Measurements from ENCODE around the gene NUPR1. TPM values are rescaled to one million over a fixed set of nuclear protein-coding genes. Genes with fewer than 3 reads are reported as not detected.

Gene NUPR1
- total and polyA plus RNA-seq, 2 of the 13 experiments (the other 11 are each of a cell fraction or from before 2014, with no cell fraction given) = 18.0 to 25.6 TPM

DNA sequence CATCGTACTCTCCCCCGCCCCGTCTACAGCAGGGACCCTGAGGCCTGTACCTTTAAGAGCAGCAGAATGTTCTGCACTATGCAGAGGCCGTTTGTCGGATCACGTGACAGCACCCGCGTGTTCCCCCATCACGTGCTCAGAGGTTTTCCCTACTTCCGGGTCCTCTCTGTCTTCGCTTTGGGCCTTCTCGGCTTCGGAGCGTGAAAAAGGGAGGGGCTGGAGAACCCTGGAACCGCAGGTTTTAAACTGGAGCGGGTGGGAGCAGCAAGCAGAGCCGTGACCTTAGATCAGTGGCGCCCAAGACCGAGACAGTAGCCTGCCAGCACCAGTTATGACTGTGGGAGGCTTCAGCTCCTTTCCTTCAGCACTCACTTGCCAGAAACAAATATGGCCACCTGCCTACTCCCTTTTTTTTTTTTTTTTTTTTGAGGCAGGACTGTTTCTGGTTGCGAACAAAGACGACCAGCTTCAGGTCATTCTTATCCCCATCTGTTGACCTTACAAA lies 46.8 kb downstream of the NUPR1 start, which contains the start of gene CLN3 (continued):
- TF ChIP-seq SCMH1 (CRISPR knock-in tag; IDR thresholded peaks at IDR 0.05; ENCODE audit: borderline replicate concordance) (no peak), SP140L (CRISPR knock-in tag; IDR thresholded peaks at IDR 0.05; ENCODE audit: borderline replicate concordance) (no peak), ETV5 (CRISPR knock-in tag; IDR thresholded peaks at IDR 0.05; ENCODE audit: borderline replicate concordance) (peak; percentile 57), DNMT3B (CRISPR knock-in tag; conservative IDR thresholded peaks at IDR 0.05) (peak; percentile 81; the same call in 1 of the 2 replicates), ZNF337 (CRISPR knock-in tag; IDR thresholded peaks at IDR 0.05; ENCODE audit: borderline replicate concordance, low read depth) (no peak), SALL1 (CRISPR knock-in tag; IDR thresholded peaks at IDR 0.05) (peak; percentile 85), ZNF569 (CRISPR knock-in tag; IDR thresholded peaks at IDR 0.05; ENCODE audit: borderline replicate concordance) (no peak), NFRKB (IDR thresholded peaks at IDR 0.05) (peak; percentile 71), ZFYVE20 (CRISPR knock-in tag; IDR thresholded peaks at IDR 0.05; ENCODE audit: borderline replicate concordance, low read depth) (no peak), CREM (IDR thresholded peaks at IDR 0.05) (peak; percentile 91), CREM (CRISPR knock-in tag; IDR thresholded peaks at IDR 0.05) (no peak), ZNF841 (CRISPR knock-in tag; IDR thresholded peaks at IDR 0.05; ENCODE audit: borderline replicate concordance) (no peak), ZNF124 (CRISPR knock-in tag; IDR thresholded peaks at IDR 0.05) (no peak; the same call in 1 of the 2 replicates), GTF3A (CRISPR knock-in tag; conservative IDR thresholded peaks at IDR 0.05) (no peak), ZNF564 (CRISPR knock-in tag; IDR thresholded peaks at IDR 0.05) (no peak), ZSCAN22 (CRISPR knock-in tag; IDR thresholded peaks at IDR 0.05) (no peak), ADNP (CRISPR knock-in tag; IDR thresholded peaks at IDR 0.05) (no peak), CHCHD3 (CRISPR knock-in tag; IDR thresholded peaks at IDR 0.05) (no peak), ZNF577 (CRISPR knock-in tag; IDR thresholded peaks at IDR 0.05; ENCODE audit: borderline replicate concordance, low read depth) (no peak), ZNF878 (CRISPR knock-in tag; IDR thresholded peaks at IDR 0.05) (no peak), ZBTB7B (CRISPR knock-in tag; IDR thresholded peaks at IDR 0.05) (no peak)
- TF ChIP-seq, protein P1, sequence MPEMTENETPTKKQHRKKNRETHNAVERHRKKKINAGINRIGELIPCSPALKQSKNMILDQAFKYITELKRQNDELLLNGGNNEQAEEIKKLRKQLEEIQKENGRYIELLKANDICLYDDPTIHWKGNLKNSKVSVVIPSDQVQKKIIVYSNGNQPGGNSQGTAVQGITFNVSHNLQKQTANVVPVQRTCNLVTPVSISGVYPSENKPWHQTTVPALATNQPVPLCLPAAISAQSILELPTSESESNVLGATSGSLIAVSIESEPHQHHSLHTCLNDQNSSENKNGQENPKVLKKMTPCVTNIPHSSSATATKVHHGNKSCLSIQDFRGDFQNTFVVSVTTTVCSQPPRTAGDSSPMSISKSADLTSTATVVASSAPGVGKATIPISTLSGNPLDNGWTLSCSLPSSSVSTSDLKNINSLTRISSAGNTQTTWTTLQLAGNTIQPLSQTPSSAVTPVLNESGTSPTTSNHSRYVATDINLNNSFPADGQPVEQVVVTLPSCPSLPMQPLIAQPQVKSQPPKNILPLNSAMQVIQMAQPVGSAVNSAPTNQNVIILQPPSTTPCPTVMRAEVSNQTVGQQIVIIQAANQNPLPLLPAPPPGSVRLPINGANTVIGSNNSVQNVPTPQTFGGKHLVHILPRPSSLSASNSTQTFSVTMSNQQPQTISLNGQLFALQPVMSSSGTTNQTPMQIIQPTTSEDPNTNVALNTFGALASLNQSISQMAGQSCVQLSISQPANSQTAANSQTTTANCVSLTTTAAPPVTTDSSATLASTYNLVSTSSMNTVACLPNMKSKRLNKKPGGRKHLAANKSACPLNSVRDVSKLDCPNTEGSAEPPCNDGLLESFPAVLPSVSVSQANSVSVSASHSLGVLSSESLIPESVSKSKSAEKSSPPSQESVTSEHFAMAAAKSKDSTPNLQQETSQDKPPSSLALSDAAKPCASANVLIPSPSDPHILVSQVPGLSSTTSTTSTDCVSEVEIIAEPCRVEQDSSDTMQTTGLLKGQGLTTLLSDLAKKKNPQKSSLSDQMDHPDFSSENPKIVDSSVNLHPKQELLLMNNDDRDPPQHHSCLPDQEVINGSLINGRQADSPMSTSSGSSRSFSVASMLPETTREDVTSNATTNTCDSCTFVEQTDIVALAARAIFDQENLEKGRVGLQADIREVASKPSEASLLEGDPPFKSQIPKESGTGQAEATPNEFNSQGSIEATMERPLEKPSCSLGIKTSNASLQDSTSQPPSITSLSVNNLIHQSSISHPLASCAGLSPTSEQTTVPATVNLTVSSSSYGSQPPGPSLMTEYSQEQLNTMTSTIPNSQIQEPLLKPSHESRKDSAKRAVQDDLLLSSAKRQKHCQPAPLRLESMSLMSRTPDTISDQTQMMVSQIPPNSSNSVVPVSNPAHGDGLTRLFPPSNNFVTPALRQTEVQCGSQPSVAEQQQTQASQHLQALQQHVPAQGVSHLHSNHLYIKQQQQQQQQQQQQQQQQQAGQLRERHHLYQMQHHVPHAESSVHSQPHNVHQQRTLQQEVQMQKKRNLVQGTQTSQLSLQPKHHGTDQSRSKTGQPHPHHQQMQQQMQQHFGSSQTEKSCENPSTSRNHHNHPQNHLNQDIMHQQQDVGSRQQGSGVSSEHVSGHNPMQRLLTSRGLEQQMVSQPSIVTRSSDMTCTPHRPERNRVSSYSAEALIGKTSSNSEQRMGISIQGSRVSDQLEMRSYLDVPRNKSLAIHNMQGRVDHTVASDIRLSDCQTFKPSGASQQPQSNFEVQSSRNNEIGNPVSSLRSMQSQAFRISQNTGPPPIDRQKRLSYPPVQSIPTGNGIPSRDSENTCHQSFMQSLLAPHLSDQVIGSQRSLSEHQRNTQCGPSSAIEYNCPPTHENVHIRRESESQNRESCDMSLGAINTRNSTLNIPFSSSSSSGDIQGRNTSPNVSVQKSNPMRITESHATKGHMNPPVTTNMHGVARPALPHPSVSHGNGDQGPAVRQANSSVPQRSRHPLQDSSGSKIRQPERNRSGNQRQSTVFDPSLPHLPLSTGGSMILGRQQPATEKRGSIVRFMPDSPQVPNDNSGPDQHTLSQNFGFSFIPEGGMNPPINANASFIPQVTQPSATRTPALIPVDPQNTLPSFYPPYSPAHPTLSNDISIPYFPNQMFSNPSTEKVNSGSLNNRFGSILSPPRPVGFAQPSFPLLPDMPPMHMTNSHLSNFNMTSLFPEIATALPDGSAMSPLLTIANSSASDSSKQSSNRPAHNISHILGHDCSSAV (CRISPR knock-in tag; IDR thresholded peaks at IDR 0.05; ENCODE audit: borderline replicate concordance) = no peak
- TF ChIP-seq, protein P2, sequence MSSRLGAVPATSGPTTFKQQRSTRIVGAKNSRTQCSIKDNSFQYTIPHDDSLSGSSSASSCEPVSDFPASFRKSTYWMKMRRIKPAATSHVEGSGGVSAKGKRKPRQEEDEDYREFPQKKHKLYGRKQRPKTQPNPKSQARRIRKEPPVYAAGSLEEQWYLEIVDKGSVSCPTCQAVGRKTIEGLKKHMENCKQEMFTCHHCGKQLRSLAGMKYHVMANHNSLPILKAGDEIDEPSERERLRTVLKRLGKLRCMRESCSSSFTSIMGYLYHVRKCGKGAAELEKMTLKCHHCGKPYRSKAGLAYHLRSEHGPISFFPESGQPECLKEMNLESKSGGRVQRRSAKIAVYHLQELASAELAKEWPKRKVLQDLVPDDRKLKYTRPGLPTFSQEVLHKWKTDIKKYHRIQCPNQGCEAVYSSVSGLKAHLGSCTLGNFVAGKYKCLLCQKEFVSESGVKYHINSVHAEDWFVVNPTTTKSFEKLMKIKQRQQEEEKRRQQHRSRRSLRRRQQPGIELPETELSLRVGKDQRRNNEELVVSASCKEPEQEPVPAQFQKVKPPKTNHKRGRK (CRISPR knock-in tag; IDR thresholded peaks at IDR 0.05) = no peak
